ENCODE measurements around the gene BRINP2.

- TF ChIP-seq CTCF (IDR thresholded peaks at IDR 0.05; ENCODE audit: insufficient read depth, low read length) = no peak
- TF ChIP-seq REST (IDR thresholded peaks at IDR 0.05; ENCODE audit: insufficient replicate concordance, low read depth) = no peak
- no peak for TF ChIP-seq POLR2AphosphoS5 (IDR thresholded peaks at IDR 0.05; ENCODE audit: low read depth)
- no peak for TF ChIP-seq GABPA (IDR thresholded peaks at IDR 0.05; ENCODE audit: low read depth)
- no peak for TF ChIP-seq SPI1 (IDR thresholded peaks at IDR 0.05; ENCODE audit: borderline replicate concordance, low read depth)
Measured at GRCh38 chr1:177302357-177303044, 131.7 kb downstream of the BRINP2 start.

All from HL-60 (cell line).